HG03469 (cell line): Measurements from ENCODE around the gene CRYZL1.

Source experiments
- ATAC-seq: cut with Tn5 transposase; IDR thresholded peaks from one replicate; pipeline ENCODE4 v1.9.1; 2021; ENCODE audit warnings: mild to moderate bottlenecking, moderate library complexity, moderate number of reproducible peaks; ENCODE audit not compliant: unreplicated experiment

Gene CRYZL1

GRCh38 chr21:33542640-33543504 is 98.7 kb downstream of the CRYZL1 start, which contains the start of gene SON:
Gene SON (plus strand): TSS chr21:33543038. CDS start chr21:33543093, 55 bp downstream.
- ATAC-seq, result peak; percentile 84

- ATAC-seq, result peak; percentile 32
Measured at GRCh38 chr21:33541756-33542639, 99.5 kb downstream of the CRYZL1 start, which contains the start of gene GART. Gene GART (minus strand): TSS chr21:33542117. CDS start chr21:33539315, 2,802 bp downstream.

- no peak for ATAC-seq
Measured at GRCh38 chr21:33541105-33541711, 100.3 kb downstream of the CRYZL1 start.

- ATAC-seq, result no peak
Measured at GRCh38 chr21:33540711-33541104, 100.8 kb downstream of the CRYZL1 start.

GRCh38 chr21:33539616-33540015 is 101.9 kb downstream of the CRYZL1 start:
- ATAC-seq, result no peak
